Hepatic stellate cell (primary cell): Measurements from ENCODE around the gene SNTG2.
"Not testable (repeated sequence)": the region's sequence is repeated elsewhere in the genome, so short reads cannot be mapped to it uniquely, and the experiment has no call there.

Experiments
- DNase-seq: peaks from one replicate; pipeline ENCODE4 v3.0.0; 2011; ENCODE audit warnings: low spot score

SNTG2 gene

DNA sequence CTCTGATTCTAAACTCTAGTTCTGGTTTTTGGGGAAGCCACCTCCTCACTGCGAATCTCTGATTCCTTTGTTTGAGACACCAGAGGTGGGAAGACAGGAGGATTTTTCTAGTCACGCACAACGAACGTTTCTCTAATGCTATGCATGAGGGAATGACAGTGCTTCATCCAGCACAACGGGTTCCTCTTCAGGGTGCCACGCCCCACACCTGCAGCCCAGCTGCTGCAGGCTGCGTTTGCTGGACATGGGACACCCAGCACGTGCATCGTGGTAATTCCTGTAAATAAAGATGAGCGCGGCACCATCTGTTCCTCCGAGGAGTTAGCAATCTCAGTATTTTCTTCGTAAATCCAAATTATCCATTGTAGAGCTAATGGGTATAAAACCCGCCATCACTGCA is 425.1 kb downstream of the SNTG2 start:
- no peak for DNase-seq

DNA sequence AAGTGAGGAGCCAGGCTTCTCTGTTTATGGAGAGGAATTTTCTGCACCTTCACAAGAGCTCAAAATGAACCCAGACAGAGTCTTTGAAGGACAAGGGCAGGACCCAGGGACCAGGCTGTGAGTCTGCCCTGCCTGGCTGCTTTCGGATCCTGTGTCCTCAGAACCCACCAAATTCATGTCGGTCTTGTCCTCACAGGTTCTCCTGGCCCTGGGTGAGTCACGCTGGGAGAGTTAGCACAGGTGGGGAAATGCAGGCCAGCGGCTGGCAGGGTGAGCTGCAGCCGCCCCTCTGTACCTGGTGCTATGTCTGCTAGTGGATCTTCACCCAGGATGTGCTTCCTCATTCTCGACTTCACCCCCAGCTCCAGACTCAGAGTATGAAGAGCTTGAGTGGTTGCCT is 426.8 kb downstream of the SNTG2 start:
- DNase-seq = no peak

DNA sequence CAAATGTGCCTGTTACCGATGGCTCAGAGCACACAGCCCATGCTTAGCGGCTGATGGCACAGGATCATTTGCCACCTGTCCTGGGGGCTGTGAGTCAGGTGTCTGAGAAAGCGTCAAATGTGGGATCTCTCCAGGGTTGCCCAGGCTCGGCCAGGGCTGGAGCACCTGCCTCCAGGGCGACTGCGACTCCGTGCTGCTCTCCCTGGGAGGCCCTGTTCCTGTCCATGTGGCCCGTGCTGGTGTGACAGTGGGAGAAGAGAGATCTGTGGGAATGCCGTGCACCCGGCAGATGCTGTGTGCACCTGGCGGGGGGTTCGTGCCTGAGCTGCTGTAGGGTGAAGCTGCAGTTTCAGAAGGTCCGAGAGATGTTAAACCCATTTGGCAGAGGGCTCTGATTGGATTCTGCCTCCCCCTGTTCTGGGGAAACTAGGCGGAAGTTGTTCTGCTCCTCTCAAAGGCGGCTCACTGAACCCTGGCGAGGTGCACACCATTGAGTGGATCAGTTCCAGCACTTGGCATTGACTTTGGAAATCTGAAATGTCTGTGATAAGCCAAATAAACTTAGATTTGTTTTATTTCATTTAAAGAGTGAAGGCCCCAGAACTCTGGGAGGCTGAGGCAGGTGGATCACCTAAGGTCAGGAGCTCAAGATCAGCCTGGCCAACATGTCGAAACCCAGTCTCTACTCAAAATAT is 428.0 kb downstream of the SNTG2 start:
- no peak for DNase-seq

DNA sequence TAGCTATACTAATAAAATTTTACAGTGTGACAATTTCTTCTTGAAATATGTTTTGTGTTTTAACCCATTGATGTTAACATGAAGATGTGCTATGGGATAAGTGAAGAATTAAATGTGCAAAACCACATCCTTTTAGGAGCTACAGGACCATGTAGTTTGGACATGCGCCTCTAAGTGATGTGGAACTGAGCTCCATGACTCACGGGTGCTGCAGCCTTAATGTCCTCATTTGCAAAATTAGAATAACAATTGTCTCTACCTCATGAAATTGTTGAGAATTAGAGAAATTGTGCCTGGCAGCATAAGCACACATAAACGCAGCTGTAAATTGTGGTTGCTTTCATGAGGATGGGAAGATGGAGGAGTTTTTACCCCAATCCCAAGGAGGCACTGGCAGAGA is 431.0 kb downstream of the SNTG2 start:
- DNase-seq = no peak

DNA sequence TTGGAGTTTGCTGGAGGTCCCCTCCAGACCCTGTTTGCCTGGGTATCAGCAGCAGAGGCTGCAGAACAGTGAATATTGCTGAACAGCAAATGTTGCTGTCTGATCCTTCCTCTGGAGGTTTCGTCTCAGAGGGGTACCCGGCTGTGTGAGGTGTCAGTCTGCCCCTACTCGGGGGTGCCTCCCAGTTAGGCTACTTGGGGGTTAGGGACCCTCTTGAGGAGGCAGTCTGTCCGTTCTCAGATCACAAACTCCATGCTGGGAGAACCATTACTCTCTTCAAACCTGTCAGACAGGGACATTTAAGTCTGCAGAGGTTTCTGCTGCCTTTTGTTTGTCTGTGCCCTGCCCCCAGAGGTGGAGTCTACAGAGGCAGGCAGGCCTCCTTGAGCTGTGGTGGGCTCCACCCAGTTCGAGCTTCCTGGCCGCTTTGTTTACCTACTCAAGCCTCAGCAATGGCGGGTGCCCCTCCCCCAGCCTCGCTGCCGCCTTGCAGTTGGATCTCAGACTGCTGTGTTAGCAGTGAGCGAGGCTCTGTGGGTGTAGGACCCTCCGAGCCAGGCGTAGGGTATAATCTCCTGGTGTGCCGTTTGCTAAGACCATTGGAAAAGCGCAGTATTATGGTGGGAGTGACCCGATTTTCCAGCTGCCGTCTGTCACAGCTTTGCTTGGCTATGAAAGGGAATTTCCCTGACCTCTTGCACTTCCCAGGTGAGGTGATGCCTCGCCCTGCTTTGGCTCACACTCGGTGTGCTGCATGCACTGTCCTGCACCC is 437.5 kb downstream of the SNTG2 start:
- DNase-seq = not testable (repeated sequence)

DNA sequence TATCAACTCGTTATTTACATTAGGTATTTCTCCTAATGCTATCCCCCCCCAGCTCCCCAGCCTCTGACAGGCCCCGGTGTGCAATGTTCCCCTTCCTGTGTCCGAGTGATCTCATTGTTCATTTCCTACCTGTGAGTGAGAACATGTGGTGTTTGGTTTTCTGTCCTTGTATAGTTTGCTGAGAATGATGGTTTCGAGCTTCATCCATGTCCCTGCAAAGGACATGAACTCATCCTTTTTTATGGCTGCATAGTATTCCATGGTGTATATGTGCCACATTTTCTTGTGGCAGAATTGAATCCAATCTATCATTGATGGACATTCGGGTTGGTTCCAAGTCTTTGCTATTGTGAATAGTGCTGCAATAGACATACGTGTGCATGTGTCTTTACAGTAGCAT is 439.5 kb downstream of the SNTG2 start:
- not testable (repeated sequence) for DNase-seq

DNA sequence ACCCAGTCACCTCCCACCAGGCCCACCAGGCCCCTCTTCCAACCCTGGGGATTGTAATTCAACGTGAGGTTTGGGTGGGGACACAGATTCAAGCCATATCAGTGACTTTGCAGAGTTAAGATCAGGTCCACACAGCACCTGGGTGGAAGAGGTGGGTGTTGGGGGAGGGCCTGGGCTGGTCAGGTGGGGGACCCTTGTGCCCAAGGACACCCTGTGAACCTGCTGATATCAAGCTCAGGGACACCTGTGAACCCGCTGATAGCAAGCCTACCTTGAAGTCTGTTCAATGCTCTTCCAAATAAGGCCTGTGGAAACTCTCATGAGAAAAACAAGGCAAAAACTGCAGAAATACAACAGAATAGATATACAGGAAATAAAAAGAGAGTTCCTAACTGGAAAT is 442.7 kb downstream of the SNTG2 start:
- DNase-seq = no peak

DNA sequence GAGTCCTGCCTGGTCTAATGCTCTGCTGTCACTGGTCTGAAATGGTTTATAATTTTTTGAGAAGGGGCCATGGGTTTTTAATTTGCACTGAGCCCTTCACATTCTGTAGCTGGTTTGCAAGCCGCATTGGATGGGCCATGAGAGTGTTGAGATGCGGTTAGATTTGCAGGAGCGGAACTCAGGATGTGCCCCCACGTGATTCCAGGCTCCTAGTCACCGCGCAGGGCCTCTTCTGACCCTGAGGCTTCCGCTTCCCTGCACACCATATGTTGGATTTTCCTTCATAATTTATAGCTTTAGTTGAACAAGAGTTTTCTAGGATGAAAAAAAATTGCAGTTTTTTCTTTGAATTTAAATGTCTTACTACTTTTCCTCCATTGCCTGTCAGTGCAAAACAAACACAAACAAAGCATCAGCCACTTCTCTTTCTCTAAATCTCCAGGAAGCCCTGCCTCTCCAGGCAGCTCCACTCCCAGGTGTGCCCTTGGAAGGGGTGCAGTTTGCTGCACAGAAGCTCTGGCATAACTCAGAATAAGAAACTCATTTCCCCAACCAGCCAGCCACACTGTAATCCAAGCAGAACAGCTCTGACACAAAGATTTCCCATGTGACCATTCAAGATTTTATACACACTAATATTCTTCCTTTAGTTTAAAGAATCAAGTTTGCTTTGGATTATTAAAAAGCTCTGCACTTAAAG is 444.2 kb downstream of the SNTG2 start:
- no peak for DNase-seq

DNA sequence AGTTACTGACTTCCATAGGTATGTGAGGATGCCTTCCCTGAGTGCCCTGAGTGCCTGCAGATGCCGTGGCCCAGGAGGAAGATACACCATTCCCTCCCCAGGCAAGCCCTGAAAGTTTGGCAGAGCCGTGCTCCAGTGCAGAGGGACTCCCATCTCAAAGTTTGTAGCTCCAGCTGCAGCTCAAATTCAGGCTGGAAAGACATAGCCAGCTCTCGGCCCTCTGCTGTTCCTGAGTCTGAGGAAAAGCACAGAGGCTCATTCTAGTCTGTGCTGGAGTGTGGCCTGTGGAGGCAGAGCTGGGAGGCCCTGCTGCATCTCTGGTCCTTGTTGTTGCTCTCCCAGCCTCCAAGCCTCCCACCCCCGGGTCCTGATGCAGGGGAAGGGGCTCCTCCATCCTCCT is 446.7 kb downstream of the SNTG2 start:
- no peak for DNase-seq

DNA sequence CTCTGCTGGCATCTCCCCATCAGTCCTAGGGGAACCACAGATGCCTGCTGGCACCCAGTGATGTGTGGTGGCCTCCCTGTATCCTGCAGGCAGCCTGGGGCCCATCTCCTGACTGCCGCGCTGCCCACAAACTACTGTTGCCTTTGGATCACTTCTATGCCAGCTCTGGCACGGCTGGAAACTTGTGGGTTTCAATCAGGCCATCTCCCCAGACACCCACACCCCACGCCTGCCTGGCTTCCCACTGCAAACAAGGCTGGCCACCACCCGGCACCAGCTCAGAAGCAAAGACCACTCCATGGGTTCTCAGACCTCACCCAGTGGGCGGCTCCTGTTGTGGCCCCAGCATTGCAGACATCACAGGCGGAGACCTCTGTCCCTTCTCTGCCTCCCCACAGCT is 447.5 kb downstream of the SNTG2 start:
- DNase-seq = no peak

DNA sequence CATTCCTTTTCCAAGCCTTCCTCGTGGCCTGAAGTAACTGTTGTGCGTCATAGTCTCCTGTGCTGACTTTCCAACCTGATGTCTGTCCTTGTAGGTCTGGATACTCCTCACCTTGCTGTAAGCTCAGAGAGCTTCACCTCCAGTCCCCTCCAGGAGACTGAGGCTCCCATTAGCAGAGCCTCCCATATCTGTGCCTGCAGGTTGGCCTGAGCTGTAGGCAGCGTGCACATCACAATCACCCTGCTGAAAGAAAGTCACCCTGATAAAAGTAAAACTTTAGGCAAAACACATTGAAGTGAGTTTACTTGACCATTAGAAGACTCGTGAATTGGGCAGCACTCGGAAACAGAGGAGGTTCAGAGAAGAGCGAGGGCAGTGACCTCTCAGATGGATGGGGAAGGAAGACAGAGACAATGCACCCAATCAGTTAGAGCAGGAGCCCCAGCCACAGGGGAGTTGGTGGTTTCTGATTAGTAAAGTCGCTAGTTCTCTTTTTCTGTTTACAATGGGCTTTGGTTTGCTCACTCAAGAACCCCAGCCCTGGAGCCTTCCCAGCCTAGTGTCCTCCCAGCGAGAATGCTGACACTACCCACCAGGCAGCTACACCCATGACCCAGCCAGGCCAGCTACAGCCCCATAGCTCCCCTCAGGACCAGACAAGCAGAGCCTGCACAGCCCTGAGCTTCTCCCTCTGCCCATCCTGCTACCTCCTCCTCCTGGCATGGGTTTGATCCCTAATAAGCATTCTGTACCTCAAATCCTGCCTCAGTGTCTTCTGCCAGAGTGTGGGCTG is 450.5 kb downstream of the SNTG2 start:
- no peak for DNase-seq

DNA sequence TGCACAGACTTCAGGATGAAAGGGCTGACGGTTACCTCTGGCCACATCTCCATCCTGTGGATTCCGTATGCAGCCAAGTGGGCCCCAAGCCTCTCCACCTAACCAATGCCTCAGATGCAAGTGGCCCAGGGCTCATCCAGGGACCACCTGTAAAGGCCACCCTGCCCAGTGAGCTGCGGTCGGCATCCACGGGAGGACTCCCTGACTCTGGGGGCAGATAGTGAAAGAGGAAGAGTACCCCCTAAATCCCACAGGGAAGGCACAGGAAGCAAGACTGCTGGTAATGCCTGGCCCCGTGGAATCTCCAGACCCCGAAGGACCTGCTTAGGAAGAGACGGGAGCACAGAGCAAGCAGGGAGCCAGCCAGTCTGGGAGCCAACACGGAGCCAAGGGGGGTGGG is 451.4 kb downstream of the SNTG2 start:
- DNase-seq = no peak

DNA sequence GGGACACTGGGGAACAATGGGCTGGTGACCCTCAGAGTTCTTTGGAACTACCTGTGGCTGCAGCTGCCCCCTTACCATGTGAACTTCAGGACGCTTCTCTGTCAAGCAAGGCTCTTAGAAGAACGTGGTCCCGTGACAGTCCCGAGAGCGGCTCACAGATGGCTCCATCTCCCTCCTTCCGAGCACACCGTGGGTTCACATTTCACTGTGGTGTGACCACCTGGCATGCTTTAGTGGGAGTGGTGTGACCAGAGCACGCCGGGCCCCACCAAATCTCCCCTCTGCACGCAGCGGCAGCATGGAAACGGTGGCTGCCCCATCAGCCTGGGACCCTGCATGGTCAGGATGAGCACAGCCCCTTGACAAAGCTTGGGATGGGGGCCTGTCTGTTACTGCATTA is 452.9 kb downstream of the SNTG2 start:
- no peak for DNase-seq

DNA sequence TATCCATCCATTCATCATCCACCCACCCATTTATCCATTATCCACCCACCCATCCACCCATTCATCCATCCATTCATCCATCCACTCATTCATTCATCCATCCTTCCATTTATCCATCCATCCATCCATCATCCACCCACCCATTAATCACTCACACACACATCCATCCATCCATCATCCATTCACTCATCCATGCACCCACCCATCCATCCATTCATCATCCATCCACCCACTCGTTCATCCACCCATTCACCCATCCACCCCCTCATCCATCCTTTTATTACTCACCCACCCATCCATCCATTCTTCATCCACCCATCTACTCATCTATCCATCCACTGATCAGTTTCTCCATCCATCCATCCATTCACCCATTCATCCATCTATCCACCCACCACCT is 454.5 kb downstream of the SNTG2 start:
- DNase-seq = no peak

DNA sequence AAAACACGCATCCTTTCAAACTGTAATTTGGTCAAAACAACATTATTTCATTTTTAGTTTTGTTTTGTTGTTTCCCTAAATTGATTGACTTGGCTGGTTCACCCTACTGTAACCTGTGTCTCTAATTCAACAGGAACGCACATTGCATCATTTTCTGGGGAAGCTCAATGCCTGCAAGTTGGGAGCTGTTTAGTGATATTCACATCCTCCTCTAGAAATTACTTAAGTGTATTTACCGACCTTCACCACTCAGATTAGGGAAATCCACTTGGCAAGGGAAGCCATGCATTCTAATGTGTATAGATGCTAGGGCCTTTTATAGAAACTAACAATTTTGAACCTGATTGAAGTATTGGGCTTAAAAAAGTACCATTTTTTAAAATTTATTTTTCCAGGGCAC is 455.3 kb downstream of the SNTG2 start:
- no peak for DNase-seq

DNA sequence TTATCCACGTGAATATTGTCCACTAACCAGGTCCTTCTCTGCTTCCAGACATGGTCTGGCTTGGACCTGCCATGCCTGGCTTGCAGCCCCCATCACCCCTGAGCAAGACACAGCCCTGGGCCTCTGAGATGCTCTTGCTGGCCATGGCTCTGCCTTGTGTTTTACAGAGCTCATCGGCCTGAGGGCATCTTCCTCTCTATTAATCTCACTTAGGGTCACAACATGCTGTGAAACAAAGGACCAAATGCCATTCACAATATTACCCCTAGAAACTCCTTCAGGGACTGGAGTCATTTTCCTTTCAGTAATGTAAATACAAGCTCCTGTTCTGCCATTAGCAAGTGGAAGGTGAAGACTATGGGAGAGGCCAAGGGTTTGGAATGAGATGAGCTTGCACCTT is 455.8 kb downstream of the SNTG2 start:
- DNase-seq = no peak

DNA sequence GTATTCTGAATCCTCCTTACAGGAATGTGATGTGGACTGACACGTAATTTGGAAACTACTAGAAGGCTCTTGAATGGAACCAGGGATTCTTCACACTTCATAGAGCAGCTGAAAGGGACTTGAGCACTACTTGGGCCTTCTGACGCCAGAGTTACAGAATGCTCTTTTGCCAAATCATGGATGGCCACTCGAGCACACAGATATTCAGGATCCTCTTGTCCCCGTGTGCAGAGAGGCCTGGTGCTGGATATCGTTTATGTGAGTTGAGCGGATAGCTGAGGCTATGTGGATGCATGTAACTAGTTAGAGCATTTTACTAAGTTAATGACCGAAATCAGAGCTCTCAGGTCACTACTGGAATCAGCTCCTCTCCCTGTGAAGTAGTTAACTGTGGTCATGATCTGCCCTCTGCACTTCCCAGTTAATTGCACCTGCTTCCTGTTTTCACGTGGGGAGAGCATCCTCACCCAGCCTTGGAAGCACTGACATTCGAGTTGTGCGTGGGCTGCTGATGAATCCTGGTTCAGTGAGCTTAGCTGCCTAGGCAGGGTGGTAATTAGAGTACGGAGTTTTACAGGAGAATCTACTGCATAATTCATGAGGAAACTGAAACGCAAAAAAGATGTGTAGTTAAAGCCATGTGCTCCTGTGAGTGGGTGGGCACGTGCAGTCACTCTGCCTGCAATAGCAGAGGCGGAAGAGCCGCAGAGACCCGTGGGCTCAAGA is 457.5 kb downstream of the SNTG2 start:
- DNase-seq = no peak

DNA sequence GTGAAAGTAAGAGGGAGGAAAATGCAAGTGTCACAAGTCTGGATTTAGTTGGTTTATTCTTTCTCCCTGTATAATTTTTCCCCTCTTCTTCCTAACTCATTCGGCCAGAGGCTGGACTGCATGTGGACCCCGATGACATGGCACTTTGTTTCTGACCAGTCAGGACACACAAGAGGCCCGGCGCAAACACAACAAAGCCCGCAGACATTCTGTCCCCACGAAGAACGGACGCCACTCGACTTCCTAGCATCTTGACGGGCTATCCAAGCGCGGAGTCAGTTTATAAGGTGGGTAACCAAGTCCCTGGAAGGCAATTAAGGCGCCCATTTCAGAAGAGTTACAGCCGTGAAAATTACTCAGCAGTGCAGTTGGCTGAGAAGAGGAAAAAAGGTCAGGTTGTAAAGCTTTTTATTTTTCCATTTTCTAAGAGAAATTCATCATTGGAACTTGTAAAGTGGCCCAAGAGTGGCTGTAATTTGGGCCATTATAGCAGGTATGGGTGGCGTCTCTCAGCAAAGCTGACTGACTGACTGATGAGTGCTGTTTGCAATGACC is 462.6 kb downstream of the SNTG2 start, which contains the start of gene TPO:
TSS of gene TPO (plus strand) at position 308 of the 555 bp plus-strand sequence. CDS start 946 bp downstream, outside the sequence.
- DNase-seq = no peak

DNA sequence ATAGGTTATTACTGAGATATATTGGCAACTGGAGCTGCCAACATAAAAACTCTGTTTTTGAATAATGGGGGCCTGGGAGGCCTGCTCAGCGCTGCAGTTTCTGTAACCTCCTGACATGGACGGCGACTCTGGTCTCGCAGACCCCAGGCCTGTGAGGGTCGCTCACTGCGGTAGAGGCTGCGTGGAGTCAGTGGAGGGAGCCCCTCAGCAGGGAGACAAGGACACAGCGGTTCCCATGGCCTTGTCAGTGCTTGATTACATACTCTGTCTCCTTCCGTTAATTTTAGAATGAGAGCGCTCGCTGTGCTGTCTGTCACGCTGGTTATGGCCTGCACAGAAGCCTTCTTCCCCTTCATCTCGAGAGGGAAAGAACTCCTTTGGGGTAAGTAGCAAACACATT is 463.5 kb downstream of the SNTG2 start:
- DNase-seq = no peak

DNA sequence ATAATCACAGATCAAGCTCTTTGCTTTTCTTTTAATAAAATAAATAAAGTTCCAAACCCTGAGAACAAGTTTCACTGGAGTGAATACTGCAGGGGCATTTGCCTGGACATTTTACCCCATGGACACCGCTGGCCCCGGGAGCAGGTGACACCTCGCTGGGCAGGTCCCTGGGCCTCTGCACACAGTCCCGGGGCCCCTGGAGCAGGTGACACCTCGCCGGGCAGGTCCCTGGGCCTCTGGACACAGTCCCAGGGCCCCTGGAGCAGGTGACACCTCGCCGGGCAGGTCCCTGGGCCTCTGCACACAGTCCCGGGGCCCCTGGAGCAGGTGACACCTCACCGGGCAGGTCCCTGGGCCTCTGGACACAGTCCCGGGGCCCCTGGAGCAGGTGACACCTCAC is 464.3 kb downstream of the SNTG2 start:
- DNase-seq = not testable (repeated sequence)

DNA sequence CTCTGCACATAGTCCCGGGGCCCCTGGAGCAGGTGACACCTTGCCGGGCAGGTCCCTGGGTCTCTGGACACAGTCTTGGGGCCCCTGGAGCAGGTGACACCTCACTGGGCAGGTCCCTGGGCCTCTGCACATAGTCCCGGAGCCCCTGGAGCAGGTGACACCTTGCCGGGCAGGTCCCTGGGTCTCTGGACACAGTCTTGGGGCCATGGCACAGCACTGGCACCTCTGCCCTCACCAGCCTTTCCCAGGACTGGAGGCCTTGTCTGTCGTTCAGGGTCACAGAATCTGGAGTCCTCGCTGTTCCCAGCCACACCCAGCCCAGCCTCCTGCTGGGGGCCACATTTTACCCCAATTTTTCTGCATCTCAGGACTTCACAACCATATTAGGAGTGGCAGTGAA is 464.9 kb downstream of the SNTG2 start:
- no peak for DNase-seq
